RWPE1 (cell line): ENCODE data around the gene INTS1.

Source experiments
- CTCF ChIA-PET: fragments of 350-600 bp; sonication (Branson Sonifier 250); formaldehyde crosslinking; extraction: SDS; loops from one replicate; lab custom pipeline; 2021; lab: Yijun Ruan, JAX
- POLR2A ChIA-PET: fragments of 400-600 bp; formaldehyde crosslinking; extraction: SDS; loops from one replicate; lab custom pipeline; 2020; ENCODE audit warnings: antibody characterized with exemption; ENCODE audit not compliant: low non-redundant PET; lab: Yijun Ruan, JAX
- DNase-seq: peaks from one replicate; pipeline ENCODE4 v3.0.0; 2012; ENCODE audit warnings: low spot score
- H3K27ac ChIP-seq: fragments of 450-650 bp; 2 replicates; pipeline ENCODE4 v1.5.1; 2017
- TF ChIP-seq, protein P1 (sequence below): fragments of 450-650 bp; conservative IDR thresholded peaks from 2 replicates; pipeline ENCODE4 v1.5.1; 2017; ENCODE audit warnings: low read depth, mild to moderate bottlenecking

Gene INTS1

DNA sequence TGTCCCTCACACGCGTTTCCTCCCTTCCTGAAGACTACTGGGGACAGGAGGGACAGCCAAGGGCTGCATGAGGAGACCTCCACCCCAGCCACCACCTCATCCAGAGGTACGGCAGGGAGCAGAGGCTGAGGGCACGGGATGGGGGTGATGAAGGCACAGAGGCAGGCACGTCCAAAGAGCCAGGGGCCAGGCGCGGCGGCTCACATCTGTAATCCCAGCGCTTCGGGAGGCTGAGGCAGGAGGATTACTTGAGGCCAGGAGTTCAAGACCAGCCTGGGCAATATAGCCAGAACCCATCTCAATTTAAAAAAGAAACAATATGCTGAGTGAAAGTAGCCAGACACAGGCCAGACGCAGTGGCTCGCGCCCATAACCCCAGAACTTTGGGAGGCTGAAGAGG, 48.2 kb downstream of the INTS1 start:
- CTCF ChIA-PET = interaction anchor here (1.9 kb wide), 1 partner anchor 23 kb away, joined by 6 read pairs; no protein-coding TSS in a partner anchor
- TF ChIP-seq, protein P1, sequence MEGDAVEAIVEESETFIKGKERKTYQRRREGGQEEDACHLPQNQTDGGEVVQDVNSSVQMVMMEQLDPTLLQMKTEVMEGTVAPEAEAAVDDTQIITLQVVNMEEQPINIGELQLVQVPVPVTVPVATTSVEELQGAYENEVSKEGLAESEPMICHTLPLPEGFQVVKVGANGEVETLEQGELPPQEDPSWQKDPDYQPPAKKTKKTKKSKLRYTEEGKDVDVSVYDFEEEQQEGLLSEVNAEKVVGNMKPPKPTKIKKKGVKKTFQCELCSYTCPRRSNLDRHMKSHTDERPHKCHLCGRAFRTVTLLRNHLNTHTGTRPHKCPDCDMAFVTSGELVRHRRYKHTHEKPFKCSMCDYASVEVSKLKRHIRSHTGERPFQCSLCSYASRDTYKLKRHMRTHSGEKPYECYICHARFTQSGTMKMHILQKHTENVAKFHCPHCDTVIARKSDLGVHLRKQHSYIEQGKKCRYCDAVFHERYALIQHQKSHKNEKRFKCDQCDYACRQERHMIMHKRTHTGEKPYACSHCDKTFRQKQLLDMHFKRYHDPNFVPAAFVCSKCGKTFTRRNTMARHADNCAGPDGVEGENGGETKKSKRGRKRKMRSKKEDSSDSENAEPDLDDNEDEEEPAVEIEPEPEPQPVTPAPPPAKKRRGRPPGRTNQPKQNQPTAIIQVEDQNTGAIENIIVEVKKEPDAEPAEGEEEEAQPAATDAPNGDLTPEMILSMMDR = no peak
- H3K27ac ChIP-seq = peak overlapping the region; percentile 94
- POLR2A ChIA-PET = no interaction called here
- no peak for DNase-seq

DNA sequence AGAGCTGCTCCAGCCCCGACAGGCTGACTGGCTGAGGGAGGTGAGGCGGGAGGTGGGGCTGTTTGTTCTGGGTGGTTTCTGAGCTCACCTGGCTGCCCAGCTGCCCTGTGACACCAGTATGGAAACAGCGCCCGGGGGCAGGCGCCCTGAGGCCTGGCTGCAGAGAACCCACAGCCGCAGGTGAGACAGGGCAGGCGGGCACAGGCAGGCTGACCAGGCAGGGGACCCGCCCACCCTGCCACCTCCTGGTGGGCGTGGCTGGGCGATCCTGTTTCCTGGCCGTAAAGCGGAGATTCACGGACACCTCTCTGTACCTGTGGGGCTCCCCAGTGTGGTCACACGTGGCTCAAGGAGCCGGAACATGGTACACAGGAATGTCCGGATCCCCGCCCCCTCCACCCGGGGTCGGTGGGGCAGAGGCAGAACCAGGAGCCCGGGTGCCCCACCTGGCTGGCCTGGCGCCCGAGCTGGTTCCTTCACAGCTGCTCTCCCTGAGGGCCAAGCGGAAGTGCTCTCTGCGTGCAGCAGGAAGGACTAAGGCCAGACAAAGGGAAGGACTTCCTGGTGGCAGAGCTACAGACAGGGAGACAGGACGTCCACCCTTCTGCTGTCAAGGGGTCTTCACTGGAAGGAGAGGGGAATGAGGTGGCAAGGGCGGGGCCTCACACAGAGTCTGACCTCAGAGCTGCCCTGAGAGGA, 48.8 kb downstream of the INTS1 start:
- peak overlapping the region; percentile 94 for H3K27ac ChIP-seq
- POLR2A ChIA-PET = no interaction called here
- TF ChIP-seq, protein P1 = no peak
- peak; percentile 87 for DNase-seq
- CTCF ChIA-PET = interaction anchor here (1.9 kb wide), 1 partner anchor 23 kb away, joined by 6 read pairs; no protein-coding TSS in a partner anchor

DNA sequence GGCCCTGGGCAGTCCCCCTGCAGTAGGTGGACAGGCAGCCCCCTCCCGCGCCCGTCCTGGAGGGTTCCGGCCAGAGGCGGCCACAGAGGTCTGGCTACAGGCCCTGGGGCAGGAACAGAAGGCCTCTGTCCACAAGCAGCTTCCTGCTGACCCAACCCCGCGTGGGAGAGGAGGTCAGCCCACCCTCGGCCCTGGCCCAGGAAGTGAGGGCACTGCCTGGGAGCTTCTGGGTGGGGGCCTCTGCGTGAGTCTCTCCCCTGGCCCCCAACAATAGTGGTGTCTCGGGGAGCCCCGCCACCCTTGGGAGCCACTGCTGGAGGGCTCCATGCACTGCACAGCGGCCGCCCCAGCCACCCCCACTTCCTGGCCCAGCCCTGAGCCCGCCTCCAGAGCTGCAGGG, 49.6 kb downstream of the INTS1 start:
- TF ChIP-seq, protein P1 = no peak
- ChIA-PET CTCF (interaction anchor here (1.9 kb wide), 1 partner anchor 22 kb away, joined by 6 read pairs; no protein-coding TSS in a partner anchor), POLR2A (no interaction called here)
- H3K27ac ChIP-seq = peak overlapping the region; percentile 94
- DNase-seq = no peak

DNA sequence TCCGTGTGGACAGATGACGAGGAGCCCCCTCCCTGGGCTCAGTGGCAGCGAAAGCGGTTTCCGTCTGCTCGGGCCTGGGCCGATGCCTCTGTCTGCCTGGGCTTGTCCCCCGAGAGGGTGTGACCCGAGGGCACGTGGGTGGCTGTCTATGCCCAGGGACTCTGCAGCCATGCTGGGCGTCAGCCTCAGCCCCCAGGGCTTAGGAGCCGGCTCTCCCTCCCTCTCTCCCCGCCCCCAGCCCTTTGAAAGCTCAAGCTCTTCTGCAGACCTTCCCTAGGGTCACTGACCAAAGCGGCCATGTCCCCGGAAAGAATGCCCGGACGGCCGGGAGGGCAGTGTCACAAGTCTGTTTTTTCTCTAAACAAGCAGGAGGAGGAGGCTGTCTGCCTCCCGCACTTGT, 52.0 kb downstream of the INTS1 start:
- TF ChIP-seq, protein P1 = no peak
- POLR2A ChIA-PET = no interaction called here
- peak overlapping the region; percentile 94 for H3K27ac ChIP-seq
- CTCF ChIA-PET = interaction anchor here (2.6 kb wide), 1 partner anchor 19 kb away, joined by 12 read pairs; no protein-coding TSS in a partner anchor
- peak; percentile 51 for DNase-seq

DNA sequence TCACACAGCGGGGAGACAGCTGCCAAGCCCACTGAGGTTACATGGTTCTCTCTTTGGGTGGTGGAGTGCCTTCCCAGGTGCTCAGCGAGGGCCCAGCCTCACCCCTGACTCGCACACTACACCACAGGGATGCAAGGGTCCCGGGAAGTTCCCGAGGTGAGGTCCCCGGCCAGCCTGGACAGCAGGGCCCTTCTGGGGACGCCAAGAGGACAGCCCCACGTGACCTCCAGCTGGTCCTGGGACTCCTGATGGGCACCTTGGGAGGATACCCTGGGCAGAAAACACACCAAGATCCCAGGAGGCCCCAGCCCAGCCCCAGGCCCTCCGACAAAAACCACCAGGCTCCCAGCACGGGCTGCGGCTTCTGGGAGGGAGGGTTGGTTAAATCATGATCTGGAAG, 53.2 kb downstream of the INTS1 start:
- ChIA-PET POLR2A (interaction anchor here (0.6 kb wide), 2 partner anchors 8 to 340 kb away, joined by 3 read pairs; no protein-coding TSS in a partner anchor), CTCF (interaction anchor here (1.0 to 2.6 kb wide), 2 partner anchors 18 to 23 kb away, joined by 3 to 12 read pairs; no protein-coding TSS in a partner anchor)
- TF ChIP-seq, protein P1 = no peak
- no peak for DNase-seq
- peak overlapping the region; percentile 94 for H3K27ac ChIP-seq

DNA sequence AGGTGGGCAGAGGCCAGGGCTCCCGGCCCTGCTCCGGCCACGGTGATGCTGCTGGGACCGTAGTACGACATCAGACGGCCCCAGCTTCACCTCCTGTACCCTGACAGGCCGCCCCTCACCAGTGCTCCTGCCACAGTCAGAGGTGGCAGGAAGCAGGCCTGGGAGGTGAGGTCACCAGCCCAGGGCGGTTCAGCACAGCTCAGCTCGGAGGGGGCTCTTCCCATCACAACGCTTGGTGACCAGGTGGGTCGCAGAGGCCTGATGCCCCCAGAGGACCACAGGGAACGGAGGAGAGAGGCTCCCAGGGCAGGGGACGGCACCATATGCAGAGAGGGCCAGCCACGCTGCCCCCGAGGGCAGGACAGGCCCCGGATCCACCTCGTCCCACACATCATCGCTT, 53.8 kb downstream of the INTS1 start:
- POLR2A ChIA-PET = no interaction called here
- CTCF ChIA-PET = interaction anchor here (0.7 to 2.6 kb wide), 4 partner anchors 18 to 477 kb away, joined by 3 to 12 read pairs (median 4); no protein-coding TSS in a partner anchor
- no peak for DNase-seq
- TF ChIP-seq, protein P1 = no peak
- peak overlapping the region; percentile 94 for H3K27ac ChIP-seq
